Adipocyte (in vitro differentiated cells): ENCODE data around the gene IFNA21.
"Not testable (repeated sequence)": the region's sequence is repeated elsewhere in the genome, so short reads cannot be mapped to it uniquely, and the experiment has no call there.

Source experiments
- DNase-seq: peaks from one replicate; pipeline ENCODE4 v3.0.0-alpha.2; 2015; ENCODE audit warnings: low read depth
- H3K27me3 ChIP-seq: replicated peaks from 2 replicates; pipeline ENCODE4 v1.7.0; 2013; ENCODE audit warnings: mild to moderate bottlenecking, low read length, moderate library complexity; ENCODE audit not compliant: control insufficient read depth, insufficient read depth
- H3K36me3 ChIP-seq: 2 replicates; pipeline ENCODE4 v1.7.0; 2013; ENCODE audit warnings: low read length, mild to moderate bottlenecking, moderate library complexity; ENCODE audit not compliant: control insufficient read depth, insufficient read depth, severe bottlenecking
- H3K4me1 ChIP-seq: 2 replicates; pipeline ENCODE4 v1.7.0; 2013; ENCODE audit warnings: mild to moderate bottlenecking, low read length, moderate library complexity; ENCODE audit not compliant: control insufficient read depth, insufficient read depth
- H3K4me3 ChIP-seq: 2 replicates; pipeline ENCODE4 v1.7.0; 2013; ENCODE audit warnings: mild to moderate bottlenecking, low read length, moderate library complexity
- H3K9ac ChIP-seq: 2 replicates; pipeline ENCODE4 v1.7.0; 2013; ENCODE audit warnings: mild to moderate bottlenecking, low read length, moderate library complexity
- H3K9me3 ChIP-seq: 2 replicates; pipeline ENCODE4 v1.7.0; 2013; ENCODE audit warnings: mild to moderate bottlenecking, low read length, moderate library complexity; ENCODE audit not compliant: control insufficient read depth

Gene IFNA21

GRCh38 chr9:21166560-21166959, at the start of gene IFNA21:
Gene IFNA21 (minus strand): TSS chr9:21166660. CDS start chr9:21166612, 48 bp downstream.
- not testable (repeated sequence) for H3K4me1 ChIP-seq, H3K9me3 ChIP-seq, H3K36me3 ChIP-seq, DNase-seq, H3K4me3 ChIP-seq, H3K9ac ChIP-seq, H3K27me3 ChIP-seq

GRCh38 chr9:21213411-21214326, 47.2 kb upstream of the IFNA21 start:
- not testable (repeated sequence) for H3K4me3 ChIP-seq, H3K9me3 ChIP-seq, H3K27me3 ChIP-seq, H3K4me1 ChIP-seq, H3K36me3 ChIP-seq, H3K9ac ChIP-seq
- peak; percentile 3 for DNase-seq

GRCh38 chr9:21212160-21212559, 45.7 kb upstream of the IFNA21 start:
- DNase-seq, result not testable (repeated sequence)

GRCh38 chr9:21210782-21211181, 44.3 kb upstream of the IFNA21 start:
- not testable (repeated sequence) for H3K4me1 ChIP-seq, H3K4me3 ChIP-seq, H3K27me3 ChIP-seq, DNase-seq, H3K9ac ChIP-seq, H3K36me3 ChIP-seq, H3K9me3 ChIP-seq

More at GRCh38 chr9:21212160-21212559, 45.7 kb upstream of the IFNA21 start:
- not testable (repeated sequence) for H3K36me3 ChIP-seq, H3K9me3 ChIP-seq, H3K4me1 ChIP-seq, H3K9ac ChIP-seq, H3K27me3 ChIP-seq, H3K4me3 ChIP-seq

GRCh38 chr9:21210311-21210710, 43.9 kb upstream of the IFNA21 start:
- no peaks in the 10 kb centered on the region for H3K9me3 ChIP-seq
- H3K27me3 ChIP-seq, result peaks cover 6% of the 10 kb centered on the region
- no peaks in the 10 kb centered on the region for H3K4me1 ChIP-seq
- H3K4me3 ChIP-seq, result no peak overlapping the region
- no peak for DNase-seq
- H3K9ac ChIP-seq, result no peak overlapping the region
- H3K36me3 ChIP-seq, result no peaks in the 10 kb centered on the region

- not testable (repeated sequence) for H3K36me3 ChIP-seq, H3K27me3 ChIP-seq, H3K4me3 ChIP-seq, H3K9me3 ChIP-seq, H3K9ac ChIP-seq, DNase-seq, H3K4me1 ChIP-seq
Measured at GRCh38 chr9:21207043-21207442, 40.6 kb upstream of the IFNA21 start, which contains the start of gene IFNA10. Gene IFNA10 (minus strand): TSS chr9:21207143. CDS start chr9:21207097, 46 bp downstream.

GRCh38 chr9:21205204-21205603, 38.7 kb upstream of the IFNA21 start:
- no peak for DNase-seq
- Histone ChIP-seq H3K4me1 (no peaks in the 10 kb centered on the region), H3K9me3 (no peaks in the 10 kb centered on the region), H3K9ac (no peak overlapping the region), H3K27me3 (peaks cover 1% of the 10 kb centered on the region), H3K4me3 (no peak overlapping the region), H3K36me3 (no peaks in the 10 kb centered on the region)

GRCh38 chr9:21202105-21202504, 35.6 kb upstream of the IFNA21 start, which contains the start of gene IFNA7:
Gene IFNA7 (minus strand): TSS chr9:21202205. CDS start chr9:21202165, 40 bp downstream.
- H3K9ac ChIP-seq, H3K36me3 ChIP-seq, H3K4me3 ChIP-seq, H3K9me3 ChIP-seq, H3K27me3 ChIP-seq, DNase-seq, H3K4me1 ChIP-seq: not testable (repeated sequence)

- H3K4me1 ChIP-seq, H3K27me3 ChIP-seq, H3K4me3 ChIP-seq, H3K36me3 ChIP-seq, H3K9me3 ChIP-seq, H3K9ac ChIP-seq: not testable (repeated sequence)
- peak; percentile 41 for DNase-seq
Measured at GRCh38 chr9:21194867-21195776, 28.7 kb upstream of the IFNA21 start.

GRCh38 chr9:21187487-21187886, 21.0 kb upstream of the IFNA21 start, which contains the start of gene IFNA4:
Gene IFNA4 (minus strand): TSS chr9:21187587. CDS start chr9:21187531, 56 bp downstream.
- not testable (repeated sequence) for H3K4me1 ChIP-seq, H3K36me3 ChIP-seq, H3K4me3 ChIP-seq, DNase-seq, H3K9ac ChIP-seq, H3K9me3 ChIP-seq, H3K27me3 ChIP-seq
